SK-N-SH (cell line): ENCODE data around the gene CEP19. TPM values are rescaled to one million over a fixed set of nuclear protein-coding genes. Genes with fewer than 3 reads are reported as not detected.
A peak's percentile ranks its signal among the peaks of the same experiment; 100 is the strongest.

Source experiments
- CTCF ChIA-PET: fragments of 300-600, 350-600 bp; formaldehyde crosslinking; extraction: SDS; loops from one replicate; lab custom pipeline; 2021; lab: Yijun Ruan, JAX
- POLR2A ChIA-PET: fragments of 350-600 bp; sonication (Branson Sonifier 250); formaldehyde crosslinking; extraction: SDS; loops from one replicate; lab custom pipeline; 2020; ENCODE audit warnings: antibody characterized with exemption, inconsistent platforms; lab: Yijun Ruan, JAX
- DNase-seq: peaks from one replicate; pipeline ENCODE4 v3.0.0; 2012
- H2AFZ ChIP-seq: fragments of 200-600 bp; sonication (generic); 2 replicates; pipeline ENCODE4 v1.8.1; 2016; ENCODE audit warnings: antibody characterized with exemption, mild to moderate bottlenecking, low read depth
- H3F3A ChIP-seq: fragments of 200-600 bp; sonication (generic); replicated peaks from 2 replicates; pipeline ENCODE3; 2016; ENCODE audit warnings: antibody characterized with exemption, mild to moderate bottlenecking; ENCODE audit not compliant: insufficient read depth
- H3K27ac ChIP-seq, 2 experiments: fragments of 200-500 bp in 1 of 2; fragments of 200-600 bp in 1 of 2; sonication (Bioruptor generic) in 1 of 2; sonication (generic), shearing (Covaris generic) in 1 of 2; 2 replicates each; pipeline versions ENCODE4 v1.5.1 to v1.6.1; 2014 to 2016; ENCODE audit warnings: low read depth in 2 of 2, inconsistent platforms in 1 of 2, low read length in 1 of 2, mild to moderate bottlenecking in 1 of 2, mixed read lengths in 1 of 2
- H3K27me3 ChIP-seq: fragments of 200-600 bp; sonication (generic), shearing (Covaris generic); 2 replicates; pipeline ENCODE4 v1.6.1; 2016; ENCODE audit warnings: mixed run types; ENCODE audit not compliant: insufficient read depth
- H3K36me3 ChIP-seq, 2 experiments: fragments of 200-500 bp in 1 of 2; fragments of 200-600 bp in 1 of 2; sonication (Bioruptor generic) in 1 of 2; sonication (generic) in 1 of 2; replicated peaks in 1 of 2; 2 replicates each; pipeline versions ENCODE3 to v1.5.1; 2014 to 2016; ENCODE audit warnings: low read length in 1 of 2, mild to moderate bottlenecking in 1 of 2; ENCODE audit not compliant: insufficient read depth in 2 of 2, control insufficient read depth in 1 of 2
- H3K4me1 ChIP-seq, 2 experiments: fragments of 200-500 bp in 1 of 2; fragments of 200-600 bp in 1 of 2; sonication (Bioruptor generic) in 1 of 2; sonication (generic), shearing (Covaris generic) in 1 of 2; 2 replicates each; pipeline versions ENCODE4 v1.5.1 to v1.6.1; 2014 to 2016; ENCODE audit warnings: low read depth in 1 of 2, low read length in 1 of 2, mixed run types in 1 of 2; ENCODE audit not compliant: insufficient read depth in 2 of 2, control insufficient read depth in 1 of 2
- H3K4me2 ChIP-seq: fragments of 200-600 bp; sonication (generic), shearing (Covaris generic); 2 replicates; pipeline ENCODE4 v1.6.1; 2017; ENCODE audit warnings: mixed run types
- H3K4me3 ChIP-seq, 2 experiments: fragments of 200-500 bp in 1 of 2; fragments of 200-600 bp in 1 of 2; sonication (Bioruptor generic) in 1 of 2; sonication (generic), shearing (Covaris generic) in 1 of 2; 2 replicates each; pipeline versions ENCODE4 v1.5.1 to v1.8.1; 2014 to 2016; ENCODE audit warnings: low read depth in 2 of 2, inconsistent platforms in 1 of 2, low read length in 1 of 2, mild to moderate bottlenecking in 1 of 2, mixed read lengths in 1 of 2, moderate library complexity in 1 of 2
- H3K79me2 ChIP-seq: fragments of 200-600 bp; sonication (generic); 2 replicates; pipeline ENCODE4 v1.8.1; 2017; ENCODE audit warnings: mild to moderate bottlenecking; ENCODE audit not compliant: insufficient read depth
- H3K9ac ChIP-seq: fragments of 200-600 bp; sonication (generic); 2 replicates; pipeline ENCODE4 v1.6.1; 2017; ENCODE audit warnings: mixed run types
- H3K9me2 ChIP-seq: fragments of 200-600 bp; sonication (generic); 2 replicates; pipeline ENCODE4 v1.6.1; 2017; ENCODE audit warnings: mixed run types
- H3K9me3 ChIP-seq: fragments of 200-600 bp; sonication (generic); 2 replicates; pipeline ENCODE4 v1.6.1; 2017; ENCODE audit warnings: mixed run types, mild to moderate bottlenecking, moderate library complexity
- H4K20me1 ChIP-seq: fragments of 200-600 bp; sonication (generic); 2 replicates; pipeline ENCODE4 v1.6.1; 2017; ENCODE audit warnings: mild to moderate bottlenecking, mixed run types; ENCODE audit not compliant: insufficient read depth
- CHD2 ChIP-seq: fragments of 150-350 bp; IDR thresholded peaks from 2 replicates; pipeline ENCODE4 v1.6.1; 2018; ENCODE audit warnings: low read length; ENCODE audit not compliant: partially characterized antibody
- FOXJ3 ChIP-seq: sonication (generic); formaldehyde crosslinking; IDR thresholded peaks from 2 replicates; pipeline ENCODE4 v1.5.1; 2020; ENCODE audit warnings: mild to moderate bottlenecking, missing genetic modification reagents
- FOXM1 ChIP-seq: IDR thresholded peaks from 2 replicates; pipeline ENCODE4 v1.4.0; 2012; ENCODE audit warnings: low read depth, mild to moderate bottlenecking
- GABPA ChIP-seq: IDR thresholded peaks from 2 replicates; pipeline ENCODE4 v1.4.0; 2012; ENCODE audit warnings: low read depth, mild to moderate bottlenecking
- MEF2A ChIP-seq: IDR thresholded peaks from 2 replicates; pipeline ENCODE4 v1.4.0; 2012; ENCODE audit warnings: low read depth, borderline replicate concordance
- NFIC ChIP-seq: IDR thresholded peaks from 2 replicates; pipeline ENCODE4 v1.4.0; 2012; ENCODE audit warnings: borderline replicate concordance
- NRF1 ChIP-seq: IDR thresholded peaks from 2 replicates; pipeline ENCODE4 v1.6.1; 2012; ENCODE audit warnings: low read depth, mild to moderate bottlenecking, low read length
- RAD21 ChIP-seq: IDR thresholded peaks from 2 replicates; pipeline ENCODE4 v1.6.1; 2012; ENCODE audit warnings: mild to moderate bottlenecking, low read length
- SIN3A ChIP-seq: IDR thresholded peaks from 2 replicates; pipeline ENCODE4 v1.6.1; 2012; ENCODE audit warnings: low read depth, mild to moderate bottlenecking, low read length, moderate library complexity, borderline replicate concordance
- SMC3 ChIP-seq: IDR thresholded peaks from 2 replicates; pipeline ENCODE4 v1.6.1; 2012; ENCODE audit warnings: low read depth, low read length, improper control_type of control experiment
- TAF1 ChIP-seq: IDR thresholded peaks from 2 replicates; pipeline ENCODE4 v1.6.1; 2012; ENCODE audit warnings: low read depth, mild to moderate bottlenecking, low read length, moderate library complexity, borderline replicate concordance
- TEAD4 ChIP-seq: IDR thresholded peaks from 2 replicates; pipeline ENCODE4 v1.4.0; 2012; ENCODE audit warnings: mild to moderate bottlenecking, borderline replicate concordance; ENCODE audit not compliant: insufficient read depth
- WGBS: methylation state at CpG from one replicate; pipeline ENCODE4 v1.1.6; 2017; ENCODE audit warnings: low lambda C conversion rate; 5-methylcytosine and 5-hydroxymethylcytosine counted together
- polyA plus RNA-seq, 3 experiments: library from polyadenylated mRNA; depleted of rRNA; stranded (reverse); fragments of >200 nt; gene quantifications; 2 replicates each; pipeline ENCODE4 v1.2.3, GENCODE V29; 2012
- TF ChIP-seq, protein P1 (sequence below): fragments of 200-600 bp; sonication (generic); IDR thresholded peaks from 2 replicates; pipeline ENCODE4 v1.6.1; 2017; ENCODE audit warnings: antibody characterized with exemption, mild to moderate bottlenecking, moderate library complexity
- TF ChIP-seq, protein P2 (sequence below): IDR thresholded peaks from 2 replicates; pipeline ENCODE4 v1.4.0; 2012; ENCODE audit warnings: low read depth
- TF ChIP-seq, protein P3 (sequence below): fragments of 150-350 bp; IDR thresholded peaks from 2 replicates; pipeline ENCODE4 v1.6.1; 2016; ENCODE audit warnings: mild to moderate bottlenecking, low read depth, low read length
- TF ChIP-seq, protein P4 (sequence below): IDR thresholded peaks from 2 replicates; pipeline ENCODE4 v1.4.0; 2012; ENCODE audit warnings: low read depth, borderline replicate concordance
- TF ChIP-seq, protein P5 (sequence below): IDR thresholded peaks from 2 replicates; pipeline ENCODE4; 2012

CEP19 gene
- polyA plus RNA-seq, 1 of the 3 experiments (the other 2 are of a cell fraction): 2.6 TPM

DNA sequence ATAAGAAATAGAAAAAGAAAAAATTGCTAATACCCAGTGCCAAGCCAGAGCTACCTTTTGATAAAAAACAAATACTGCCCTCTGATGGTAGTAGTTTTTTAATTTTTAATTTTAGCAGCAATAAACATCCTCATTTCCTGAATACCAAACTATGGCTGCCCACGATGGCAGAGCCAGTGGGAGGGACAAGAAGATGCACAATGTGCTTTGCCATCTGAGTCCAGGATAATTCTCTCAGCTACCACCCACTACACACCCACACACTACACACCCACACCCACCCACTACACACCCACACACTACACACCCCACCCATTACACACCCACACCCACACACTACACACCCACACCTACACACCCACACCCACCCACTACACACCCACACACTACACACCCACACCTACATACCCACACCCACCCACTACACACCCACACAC lies 17.8 kb downstream of the CEP19 start:
- no peaks in the 10 kb centered on the region for H3K4me1 ChIP-seq
- 0% methylated on average over 1 of the region's 1 CpG for WGBS
- CTCF ChIA-PET: interaction anchor here (0.6 to 1.3 kb wide), 5 partner anchors 9 to 167 kb away, joined by 3 to 8 read pairs (median 3); no protein-coding TSS in a partner anchor
- no peak overlapping the region for H2AFZ ChIP-seq
- no peak overlapping the region for H3K4me2 ChIP-seq
- TF ChIP-seq SMC3 (0 out of 2 replicates have a peak, but pooled peaks have one; percentile 6), MEF2A (no peak), RAD21 (peak; percentile 37)
- TF ChIP-seq, protein P1, sequence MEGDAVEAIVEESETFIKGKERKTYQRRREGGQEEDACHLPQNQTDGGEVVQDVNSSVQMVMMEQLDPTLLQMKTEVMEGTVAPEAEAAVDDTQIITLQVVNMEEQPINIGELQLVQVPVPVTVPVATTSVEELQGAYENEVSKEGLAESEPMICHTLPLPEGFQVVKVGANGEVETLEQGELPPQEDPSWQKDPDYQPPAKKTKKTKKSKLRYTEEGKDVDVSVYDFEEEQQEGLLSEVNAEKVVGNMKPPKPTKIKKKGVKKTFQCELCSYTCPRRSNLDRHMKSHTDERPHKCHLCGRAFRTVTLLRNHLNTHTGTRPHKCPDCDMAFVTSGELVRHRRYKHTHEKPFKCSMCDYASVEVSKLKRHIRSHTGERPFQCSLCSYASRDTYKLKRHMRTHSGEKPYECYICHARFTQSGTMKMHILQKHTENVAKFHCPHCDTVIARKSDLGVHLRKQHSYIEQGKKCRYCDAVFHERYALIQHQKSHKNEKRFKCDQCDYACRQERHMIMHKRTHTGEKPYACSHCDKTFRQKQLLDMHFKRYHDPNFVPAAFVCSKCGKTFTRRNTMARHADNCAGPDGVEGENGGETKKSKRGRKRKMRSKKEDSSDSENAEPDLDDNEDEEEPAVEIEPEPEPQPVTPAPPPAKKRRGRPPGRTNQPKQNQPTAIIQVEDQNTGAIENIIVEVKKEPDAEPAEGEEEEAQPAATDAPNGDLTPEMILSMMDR: peak; percentile 35; the same call in 1 of the 2 replicates
- H3K9me2 ChIP-seq: no peaks in the 10 kb centered on the region
- H3F3A ChIP-seq: no peaks in the 10 kb centered on the region
- H4K20me1 ChIP-seq: no peaks in the 10 kb centered on the region
- no peaks in the 10 kb centered on the region for H3K36me3 ChIP-seq
- H3K4me3 ChIP-seq: no peak overlapping the region
- no peak overlapping the region for H3K9ac ChIP-seq
- H3K79me2 ChIP-seq: no peaks in the 10 kb centered on the region
- POLR2A ChIA-PET: no interaction called here
- no peaks in the 10 kb centered on the region for H3K9me3 ChIP-seq
- DNase-seq: peak; percentile 51
- H3K27ac ChIP-seq: no peak overlapping the region
- no peaks in the 10 kb centered on the region for H3K27me3 ChIP-seq

DNA sequence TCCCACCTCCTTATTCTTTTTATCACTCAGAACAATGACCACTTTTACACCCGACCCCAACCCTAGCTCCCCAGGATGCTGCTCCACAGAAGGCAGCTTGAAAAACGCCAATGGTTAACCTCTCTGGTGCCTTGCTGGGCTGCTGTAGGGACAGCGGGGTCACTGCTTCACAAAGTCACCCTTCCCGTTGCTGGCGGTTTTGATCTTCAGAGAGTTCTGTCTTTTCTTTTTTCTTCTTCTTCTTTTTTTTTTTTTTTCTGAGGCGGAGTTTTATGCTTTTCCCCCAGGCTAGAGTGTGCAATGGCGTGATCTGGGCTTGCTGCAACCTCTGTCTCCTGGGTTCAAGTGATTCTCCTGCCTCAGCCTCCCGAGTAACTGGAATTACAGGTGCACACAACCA lies 20.7 kb downstream of the CEP19 start:
- H3K9me2 ChIP-seq: no peaks in the 10 kb centered on the region
- H3K4me3 ChIP-seq: no peak overlapping the region
- H3K4me1 ChIP-seq: peaks cover 0 to 4% of the 10 kb centered on the region in 2 experiments; a peak in 2 of 4 replicates
- no peak overlapping the region for H3K9ac ChIP-seq
- H3F3A ChIP-seq: no peaks in the 10 kb centered on the region
- H4K20me1 ChIP-seq: no peaks in the 10 kb centered on the region
- no peaks in the 10 kb centered on the region for H3K27me3 ChIP-seq
- CTCF ChIA-PET: interaction anchor here (1.9 kb wide), 1 partner anchor 82 kb away, joined by 7 read pairs; no protein-coding TSS in a partner anchor
- no peaks in the 10 kb centered on the region for H3K9me3 ChIP-seq
- POLR2A ChIA-PET: interaction anchor here (0.9 kb wide), 1 partner anchor 15 kb away, joined by 3 read pairs; no protein-coding TSS in a partner anchor
- H2AFZ ChIP-seq: no peak overlapping the region
- TF ChIP-seq SIN3A (no peak), NFIC (no peak), FOXM1 (no peak), RAD21 (no peak), NRF1 (no peak), CHD2 (no peak), FOXJ3 (CRISPR knock-in tag) (no peak), GABPA (no peak), TEAD4 (no peak), TAF1 (no peak), MEF2A (no peak)
- TF ChIP-seq, protein P2, sequence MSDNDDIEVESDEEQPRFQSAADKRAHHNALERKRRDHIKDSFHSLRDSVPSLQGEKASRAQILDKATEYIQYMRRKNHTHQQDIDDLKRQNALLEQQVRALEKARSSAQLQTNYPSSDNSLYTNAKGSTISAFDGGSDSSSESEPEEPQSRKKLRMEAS: no peak
- TF ChIP-seq, protein P3, sequence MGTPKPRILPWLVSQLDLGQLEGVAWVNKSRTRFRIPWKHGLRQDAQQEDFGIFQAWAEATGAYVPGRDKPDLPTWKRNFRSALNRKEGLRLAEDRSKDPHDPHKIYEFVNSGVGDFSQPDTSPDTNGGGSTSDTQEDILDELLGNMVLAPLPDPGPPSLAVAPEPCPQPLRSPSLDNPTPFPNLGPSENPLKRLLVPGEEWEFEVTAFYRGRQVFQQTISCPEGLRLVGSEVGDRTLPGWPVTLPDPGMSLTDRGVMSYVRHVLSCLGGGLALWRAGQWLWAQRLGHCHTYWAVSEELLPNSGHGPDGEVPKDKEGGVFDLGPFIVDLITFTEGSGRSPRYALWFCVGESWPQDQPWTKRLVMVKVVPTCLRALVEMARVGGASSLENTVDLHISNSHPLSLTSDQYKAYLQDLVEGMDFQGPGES: no peak
- TF ChIP-seq, protein P1: no peak
- TF ChIP-seq, protein P4, sequence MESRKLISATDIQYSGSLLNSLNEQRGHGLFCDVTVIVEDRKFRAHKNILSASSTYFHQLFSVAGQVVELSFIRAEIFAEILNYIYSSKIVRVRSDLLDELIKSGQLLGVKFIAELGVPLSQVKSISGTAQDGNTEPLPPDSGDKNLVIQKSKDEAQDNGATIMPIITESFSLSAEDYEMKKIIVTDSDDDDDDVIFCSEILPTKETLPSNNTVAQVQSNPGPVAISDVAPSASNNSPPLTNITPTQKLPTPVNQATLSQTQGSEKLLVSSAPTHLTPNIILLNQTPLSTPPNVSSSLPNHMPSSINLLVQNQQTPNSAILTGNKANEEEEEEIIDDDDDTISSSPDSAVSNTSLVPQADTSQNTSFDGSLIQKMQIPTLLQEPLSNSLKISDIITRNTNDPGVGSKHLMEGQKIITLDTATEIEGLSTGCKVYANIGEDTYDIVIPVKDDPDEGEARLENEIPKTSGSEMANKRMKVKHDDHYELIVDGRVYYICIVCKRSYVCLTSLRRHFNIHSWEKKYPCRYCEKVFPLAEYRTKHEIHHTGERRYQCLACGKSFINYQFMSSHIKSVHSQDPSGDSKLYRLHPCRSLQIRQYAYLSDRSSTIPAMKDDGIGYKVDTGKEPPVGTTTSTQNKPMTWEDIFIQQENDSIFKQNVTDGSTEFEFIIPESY: no peak
- TF ChIP-seq, protein P5, sequence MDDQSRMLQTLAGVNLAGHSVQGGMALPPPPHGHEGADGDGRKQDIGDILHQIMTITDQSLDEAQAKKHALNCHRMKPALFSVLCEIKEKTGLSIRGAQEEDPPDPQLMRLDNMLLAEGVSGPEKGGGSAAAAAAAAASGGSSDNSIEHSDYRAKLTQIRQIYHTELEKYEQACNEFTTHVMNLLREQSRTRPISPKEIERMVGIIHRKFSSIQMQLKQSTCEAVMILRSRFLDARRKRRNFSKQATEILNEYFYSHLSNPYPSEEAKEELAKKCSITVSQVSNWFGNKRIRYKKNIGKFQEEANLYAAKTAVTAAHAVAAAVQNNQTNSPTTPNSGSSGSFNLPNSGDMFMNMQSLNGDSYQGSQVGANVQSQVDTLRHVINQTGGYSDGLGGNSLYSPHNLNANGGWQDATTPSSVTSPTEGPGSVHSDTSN: no peak
- DNase-seq: no peak
- no peak overlapping the region for H3K27ac ChIP-seq
- WGBS: 74% methylated on average over 8 of the region's 8 CpGs
- H3K36me3 ChIP-seq: no peaks in the 10 kb centered on the region
- H3K4me2 ChIP-seq: no peak overlapping the region
- no peaks in the 10 kb centered on the region for H3K79me2 ChIP-seq
